Ishikawa (cell line): Measurements from ENCODE around the gene AADACL4.

Source experiments
- CEBPB ChIP-seq: IDR thresholded peaks from 2 replicates; pipeline ENCODE4 v1.6.1; 2012
- CREB1 ChIP-seq: IDR thresholded peaks from 2 replicates; pipeline ENCODE4 v1.6.1; 2012; ENCODE audit warnings: low read depth
- EGR1 ChIP-seq: IDR thresholded peaks from 2 replicates; pipeline ENCODE4 v1.6.1; 2012
- EP300 ChIP-seq: IDR thresholded peaks from 2 replicates; pipeline ENCODE4 v1.6.1; 2012; ENCODE audit warnings: borderline replicate concordance
- FOXM1 ChIP-seq: IDR thresholded peaks from 2 replicates; pipeline ENCODE4 v1.6.1; 2012; ENCODE audit warnings: low read depth, borderline replicate concordance
- MAX ChIP-seq: IDR thresholded peaks from 2 replicates; pipeline ENCODE4 v1.6.1; 2012
- NFIC ChIP-seq: IDR thresholded peaks from 2 replicates; pipeline ENCODE4 v1.6.1; 2012
- RAD21 ChIP-seq: IDR thresholded peaks from 2 replicates; pipeline ENCODE4 v1.6.1; 2012; ENCODE audit warnings: low read depth
- TAF1 ChIP-seq: IDR thresholded peaks from 2 replicates; pipeline ENCODE4 v1.6.1; 2012; ENCODE audit warnings: low read depth, mild to moderate bottlenecking
- TCF12 ChIP-seq: IDR thresholded peaks from 2 replicates; pipeline ENCODE4 v1.6.1; 2012; ENCODE audit warnings: low read depth
- TEAD4 ChIP-seq: IDR thresholded peaks from 2 replicates; pipeline ENCODE4 v1.6.1; 2012
- USF1 ChIP-seq: IDR thresholded peaks from 2 replicates; pipeline ENCODE4 v1.6.1; 2012
- YY1 ChIP-seq: IDR thresholded peaks from 2 replicates; pipeline ENCODE4 v1.6.1; 2012; ENCODE audit warnings: low read depth
- ZBTB7A ChIP-seq: IDR thresholded peaks from 2 replicates; pipeline ENCODE4 v1.6.1; 2012; ENCODE audit warnings: low read depth
- TF ChIP-seq, protein P1 (sequence below): IDR thresholded peaks from 2 replicates; pipeline ENCODE4 v1.6.1; 2012; ENCODE audit warnings: low read depth, mild to moderate bottlenecking

Gene AADACL4

DNA sequence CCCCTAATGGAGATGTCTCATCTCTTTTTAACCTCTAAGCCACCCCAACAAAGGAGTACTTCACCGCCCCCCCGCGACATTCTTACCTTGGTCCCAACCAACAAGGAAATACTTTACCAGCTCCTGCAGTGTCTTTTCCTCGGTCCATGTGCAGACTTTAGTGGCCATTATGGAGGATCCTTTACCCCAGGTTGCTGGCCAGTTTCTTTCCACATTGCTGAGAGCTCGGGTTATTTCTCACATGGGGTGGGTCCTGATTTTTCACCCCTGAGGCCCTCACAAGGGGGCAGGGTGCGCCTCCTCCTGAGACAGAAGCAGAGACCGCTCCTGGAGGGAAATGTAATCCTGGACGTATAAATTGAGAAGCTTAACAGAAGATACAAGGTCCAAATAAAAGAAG is 69.0 kb downstream of the AADACL4 start:
- TF ChIP-seq TAF1 (no peak), USF1 (no peak), TCF12 (no peak), FOXM1 (no peak), EGR1 (no peak), EP300 (no peak), RAD21 (no peak), NFIC (no peak), MAX (no peak), CEBPB (no peak), CREB1 (no peak), TEAD4 (no peak), ZBTB7A (no peak), YY1 (no peak)
- TF ChIP-seq, protein P1, sequence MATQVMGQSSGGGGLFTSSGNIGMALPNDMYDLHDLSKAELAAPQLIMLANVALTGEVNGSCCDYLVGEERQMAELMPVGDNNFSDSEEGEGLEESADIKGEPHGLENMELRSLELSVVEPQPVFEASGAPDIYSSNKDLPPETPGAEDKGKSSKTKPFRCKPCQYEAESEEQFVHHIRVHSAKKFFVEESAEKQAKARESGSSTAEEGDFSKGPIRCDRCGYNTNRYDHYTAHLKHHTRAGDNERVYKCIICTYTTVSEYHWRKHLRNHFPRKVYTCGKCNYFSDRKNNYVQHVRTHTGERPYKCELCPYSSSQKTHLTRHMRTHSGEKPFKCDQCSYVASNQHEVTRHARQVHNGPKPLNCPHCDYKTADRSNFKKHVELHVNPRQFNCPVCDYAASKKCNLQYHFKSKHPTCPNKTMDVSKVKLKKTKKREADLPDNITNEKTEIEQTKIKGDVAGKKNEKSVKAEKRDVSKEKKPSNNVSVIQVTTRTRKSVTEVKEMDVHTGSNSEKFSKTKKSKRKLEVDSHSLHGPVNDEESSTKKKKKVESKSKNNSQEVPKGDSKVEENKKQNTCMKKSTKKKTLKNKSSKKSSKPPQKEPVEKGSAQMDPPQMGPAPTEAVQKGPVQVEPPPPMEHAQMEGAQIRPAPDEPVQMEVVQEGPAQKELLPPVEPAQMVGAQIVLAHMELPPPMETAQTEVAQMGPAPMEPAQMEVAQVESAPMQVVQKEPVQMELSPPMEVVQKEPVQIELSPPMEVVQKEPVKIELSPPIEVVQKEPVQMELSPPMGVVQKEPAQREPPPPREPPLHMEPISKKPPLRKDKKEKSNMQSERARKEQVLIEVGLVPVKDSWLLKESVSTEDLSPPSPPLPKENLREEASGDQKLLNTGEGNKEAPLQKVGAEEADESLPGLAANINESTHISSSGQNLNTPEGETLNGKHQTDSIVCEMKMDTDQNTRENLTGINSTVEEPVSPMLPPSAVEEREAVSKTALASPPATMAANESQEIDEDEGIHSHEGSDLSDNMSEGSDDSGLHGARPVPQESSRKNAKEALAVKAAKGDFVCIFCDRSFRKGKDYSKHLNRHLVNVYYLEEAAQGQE = no peak

DNA sequence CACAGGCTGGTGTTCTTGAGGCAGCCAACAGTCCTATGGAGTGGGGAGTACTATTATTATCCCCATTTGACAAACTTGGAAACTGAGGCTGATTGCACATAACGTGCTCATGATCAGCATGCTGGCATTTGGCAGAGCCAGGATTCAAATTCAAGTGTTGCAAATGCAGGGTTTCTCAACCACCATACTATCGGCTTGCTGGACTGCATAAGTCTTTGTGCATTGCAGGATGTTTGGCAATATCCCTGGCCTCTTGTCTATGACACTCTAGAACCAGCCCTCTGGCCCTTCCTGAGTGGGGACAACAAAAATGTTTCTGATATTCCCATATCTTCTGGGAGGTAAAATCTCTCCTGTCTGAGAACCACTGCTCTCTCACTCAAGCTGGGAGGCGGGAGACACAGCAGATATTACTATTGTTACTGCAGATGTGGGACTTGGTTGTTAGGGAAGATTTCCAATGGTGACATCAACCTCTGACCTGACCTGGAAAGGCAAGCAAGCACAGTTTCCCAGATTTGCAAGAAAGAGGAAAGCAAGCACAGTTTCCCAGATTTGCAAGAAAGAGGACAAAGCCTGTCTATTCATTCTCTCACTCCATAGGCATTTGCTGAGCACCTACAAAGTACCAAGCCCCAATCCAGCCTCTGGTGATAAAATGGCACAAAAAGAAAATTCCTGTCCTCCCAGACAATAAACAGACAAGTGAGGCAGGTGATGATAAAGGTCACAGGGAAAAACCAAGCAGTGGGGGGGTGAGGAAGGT is 71.0 kb downstream of the AADACL4 start:
- no peak for TF ChIP-seq YY1
- no peak for TF ChIP-seq USF1
- TF ChIP-seq EGR1 = no peak
- no peak for TF ChIP-seq TCF12
- TF ChIP-seq NFIC = no peak
- TF ChIP-seq, protein P1 = no peak
- TF ChIP-seq TAF1 = no peak
- TF ChIP-seq CEBPB = no peak
- TF ChIP-seq MAX = no peak
- TF ChIP-seq TEAD4 = no peak
- no peak for TF ChIP-seq EP300
- no peak for TF ChIP-seq CREB1
- TF ChIP-seq RAD21 = no peak
- TF ChIP-seq ZBTB7A = no peak
- TF ChIP-seq FOXM1 = no peak

GRCh38 chr1:12715896-12716437 is 72.1 kb downstream of the AADACL4 start, which contains the start of gene AADACL3:
TSS of gene AADACL3 (plus strand) at chr1:12716110. CDS start at chr1:12716177, 67 bp downstream.
- TF ChIP-seq FOXM1 (no peak), USF1 (no peak), CREB1 (no peak), RAD21 (no peak), MAX (no peak), ZBTB7A (no peak), TCF12 (no peak), TAF1 (no peak), YY1 (no peak), TEAD4 (no peak), CEBPB (no peak), EP300 (no peak), NFIC (no peak)
- TF ChIP-seq, protein P1 = no peak
